AG04450 (cell line): ENCODE data around the gene MRPL12. TPM values are rescaled to one million over a fixed set of nuclear protein-coding genes. Genes with fewer than 3 reads are reported as not detected.

Source experiments
- CTCF ChIA-PET: fragments of 300-600, 350-600 bp; formaldehyde crosslinking; extraction: SDS; loops from one replicate; lab custom pipeline; 2022; ENCODE audit warnings: antibody characterized with exemption, inconsistent platforms; lab: Charles Lee
- POLR2A ChIA-PET: fragments of 350-600 bp; formaldehyde crosslinking; extraction: SDS; loops from one replicate; lab custom pipeline; 2021; ENCODE audit warnings: antibody characterized with exemption, inconsistent platforms; lab: Yijun Ruan, JAX
- DNase-seq: peaks from one replicate; pipeline ENCODE4 v3.0.0-alpha.2; 2011; ENCODE audit warnings: low read depth, low spot score
- H3K27ac ChIP-seq: one replicate; pipeline ENCODE4 v1.5.1; 2012; ENCODE audit warnings: low read depth, low read length, control low read depth
- H3K27me3 ChIP-seq: one replicate; pipeline ENCODE4 v1.6.0; 2012; ENCODE audit warnings: low read length; ENCODE audit not compliant: control insufficient read depth, insufficient read depth
- H3K4me3 ChIP-seq: 2 replicates; pipeline ENCODE4 v1.5.1; 2011; ENCODE audit warnings: mild to moderate bottlenecking, low read depth, low read length, control low read depth
- H3K9me3 ChIP-seq: 2 replicates; pipeline ENCODE4 v1.5.1; 2012; ENCODE audit warnings: low read length; ENCODE audit not compliant: control insufficient read depth, insufficient read depth
- polyA plus RNA-seq: library from polyadenylated mRNA; depleted of rRNA; stranded (reverse); fragments of >200 nt; gene quantifications from 2 replicates; pipeline ENCODE4 v1.2.3, GENCODE V29; 2011
- TF ChIP-seq, protein P1 (sequence below): IDR thresholded peaks from 2 replicates; pipeline ENCODE4 v1.5.1; 2011; ENCODE audit warnings: low read depth, low read length, control low read depth, inconsistent platforms

Gene MRPL12
- polyA plus RNA-seq, 1 experiment = 52.1 TPM

DNA sequence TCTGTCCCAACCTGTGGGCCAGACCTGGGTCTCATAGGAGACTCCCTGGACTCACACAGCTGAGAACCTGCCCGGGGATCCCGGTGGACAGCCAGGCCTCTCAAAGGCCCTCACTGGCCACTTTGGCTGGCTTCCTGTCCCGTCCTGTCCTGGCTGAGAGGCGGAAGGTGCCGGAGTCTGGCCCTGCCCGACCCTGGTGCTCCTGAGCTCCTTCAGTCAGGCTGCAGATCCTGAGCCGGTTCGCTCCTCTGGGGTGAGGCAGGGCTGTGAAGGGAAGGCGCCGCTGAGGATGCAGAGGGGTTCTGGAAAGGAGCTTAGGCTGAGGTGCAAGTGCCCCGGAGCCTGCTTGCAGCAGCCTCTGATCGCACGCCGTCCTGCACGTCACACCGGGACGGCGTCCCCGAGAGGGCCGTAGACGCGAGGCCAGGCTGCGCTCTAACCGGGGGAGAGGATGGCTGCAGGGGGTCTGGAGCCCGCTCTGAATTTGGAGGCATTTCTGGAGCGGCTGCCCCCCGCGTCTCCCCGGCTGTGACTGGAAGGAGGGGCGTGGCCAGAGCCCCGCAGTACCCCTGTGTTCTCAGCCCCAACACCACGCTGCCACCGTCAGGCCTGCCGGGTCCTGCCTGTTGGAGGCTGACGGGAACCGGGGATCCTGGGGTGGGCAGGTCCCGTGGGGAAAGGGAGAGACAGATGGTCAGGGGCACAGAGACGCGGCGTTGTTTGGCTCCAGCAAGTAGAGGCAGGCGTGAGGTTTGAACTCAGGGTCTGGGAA, 15.2 kb upstream of the MRPL12 start:
- ChIA-PET POLR2A (no interaction called here), CTCF (no interaction called here)
- H3K27ac ChIP-seq = no peak overlapping the region
- no peak for DNase-seq
- TF ChIP-seq, protein P1, sequence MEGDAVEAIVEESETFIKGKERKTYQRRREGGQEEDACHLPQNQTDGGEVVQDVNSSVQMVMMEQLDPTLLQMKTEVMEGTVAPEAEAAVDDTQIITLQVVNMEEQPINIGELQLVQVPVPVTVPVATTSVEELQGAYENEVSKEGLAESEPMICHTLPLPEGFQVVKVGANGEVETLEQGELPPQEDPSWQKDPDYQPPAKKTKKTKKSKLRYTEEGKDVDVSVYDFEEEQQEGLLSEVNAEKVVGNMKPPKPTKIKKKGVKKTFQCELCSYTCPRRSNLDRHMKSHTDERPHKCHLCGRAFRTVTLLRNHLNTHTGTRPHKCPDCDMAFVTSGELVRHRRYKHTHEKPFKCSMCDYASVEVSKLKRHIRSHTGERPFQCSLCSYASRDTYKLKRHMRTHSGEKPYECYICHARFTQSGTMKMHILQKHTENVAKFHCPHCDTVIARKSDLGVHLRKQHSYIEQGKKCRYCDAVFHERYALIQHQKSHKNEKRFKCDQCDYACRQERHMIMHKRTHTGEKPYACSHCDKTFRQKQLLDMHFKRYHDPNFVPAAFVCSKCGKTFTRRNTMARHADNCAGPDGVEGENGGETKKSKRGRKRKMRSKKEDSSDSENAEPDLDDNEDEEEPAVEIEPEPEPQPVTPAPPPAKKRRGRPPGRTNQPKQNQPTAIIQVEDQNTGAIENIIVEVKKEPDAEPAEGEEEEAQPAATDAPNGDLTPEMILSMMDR = no peak
- no peaks in the 10 kb centered on the region for H3K27me3 ChIP-seq
- no peak overlapping the region for H3K4me3 ChIP-seq
- no peaks in the 10 kb centered on the region; the same call in 1 of the 2 replicates for H3K9me3 ChIP-seq

DNA sequence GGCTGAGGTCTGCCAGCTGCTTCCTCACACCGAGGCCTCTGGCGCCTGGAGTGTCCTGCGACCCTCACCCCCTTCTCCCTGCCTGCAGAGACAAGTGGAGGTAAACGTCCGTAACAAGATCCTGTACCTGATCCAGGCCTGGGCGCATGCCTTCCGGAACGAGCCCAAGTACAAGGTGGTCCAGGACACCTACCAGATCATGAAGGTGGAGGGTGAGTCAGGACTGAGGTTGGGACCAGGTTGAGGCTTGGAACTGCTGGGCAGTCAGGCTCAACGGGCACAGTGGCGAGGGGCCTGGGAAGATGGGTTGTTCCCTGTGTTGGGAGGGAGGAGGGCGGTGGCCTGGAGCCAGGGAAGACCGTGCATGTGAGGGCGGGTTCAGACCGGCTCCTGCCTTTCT, 14.6 kb upstream of the MRPL12 start:
- ChIA-PET POLR2A (no interaction called here), CTCF (no interaction called here)
- TF ChIP-seq, protein P1 = no peak

DNA sequence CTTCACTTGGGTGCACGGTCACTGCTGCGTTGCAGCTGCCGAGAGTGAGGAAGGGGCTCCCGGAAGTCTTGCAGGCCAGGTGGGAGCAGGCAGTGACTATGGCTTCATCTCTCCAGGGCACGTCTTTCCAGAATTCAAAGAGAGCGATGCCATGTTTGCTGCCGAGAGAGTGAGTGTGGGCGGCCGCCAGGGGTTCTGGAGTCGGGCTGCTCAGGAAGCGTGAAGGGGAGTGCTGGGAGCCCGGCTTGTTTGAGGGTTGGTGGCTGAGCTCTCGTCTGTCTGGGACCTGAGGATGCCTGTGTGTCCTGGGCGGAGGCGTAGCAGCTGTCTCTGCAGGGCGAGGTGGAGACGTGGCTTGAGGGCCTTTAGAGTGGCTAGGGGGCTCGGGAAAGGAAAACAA, 13.1 kb upstream of the MRPL12 start:
- ChIA-PET POLR2A (no interaction called here), CTCF (no interaction called here)
- no peak overlapping the region for H3K27ac ChIP-seq

More for the DNA sequence above, 14.6 kb upstream of the MRPL12 start:
- no peaks in the 10 kb centered on the region for H3K27me3 ChIP-seq
- DNase-seq = no peak
- no peak overlapping the region for H3K4me3 ChIP-seq
- H3K27ac ChIP-seq = no peak overlapping the region
- H3K9me3 ChIP-seq = no peaks in the 10 kb centered on the region; the same call in 1 of the 2 replicates

DNA sequence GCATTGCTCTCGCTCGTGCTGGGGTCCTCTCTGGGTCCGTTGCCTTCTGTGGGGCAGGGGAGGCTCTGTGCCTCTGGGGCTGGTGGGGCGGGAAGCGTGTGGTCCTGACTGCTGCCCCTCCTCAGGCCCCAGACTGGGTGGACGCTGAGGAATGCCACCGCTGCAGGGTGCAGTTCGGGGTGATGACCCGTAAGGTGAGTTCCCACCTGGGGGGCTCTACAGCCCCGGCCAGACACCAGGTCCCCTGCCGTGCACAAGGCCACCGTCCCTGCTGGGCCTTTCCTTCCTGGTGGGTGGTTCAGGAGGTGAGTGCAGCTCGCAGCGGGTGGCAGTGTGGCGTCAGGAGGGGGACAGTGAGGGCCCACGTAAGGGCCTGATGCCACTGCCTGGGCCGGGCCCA, 12.6 kb upstream of the MRPL12 start:
- TF ChIP-seq, protein P1 = no peak
- no peak overlapping the region for H3K4me3 ChIP-seq
- CTCF ChIA-PET = no interaction called here
- H3K27me3 ChIP-seq = no peaks in the 10 kb centered on the region
- DNase-seq = no peak
- POLR2A ChIA-PET = no interaction called here
- H3K9me3 ChIP-seq = no peaks in the 10 kb centered on the region; the same call in 1 of the 2 replicates
- H3K27ac ChIP-seq = no peak overlapping the region

More for the DNA sequence above, 13.1 kb upstream of the MRPL12 start:
- no peaks in the 10 kb centered on the region for H3K27me3 ChIP-seq
- no peaks in the 10 kb centered on the region; the same call in 1 of the 2 replicates for H3K9me3 ChIP-seq
- DNase-seq = no peak
- H3K4me3 ChIP-seq = no peak overlapping the region
- TF ChIP-seq, protein P1 = no peak

DNA sequence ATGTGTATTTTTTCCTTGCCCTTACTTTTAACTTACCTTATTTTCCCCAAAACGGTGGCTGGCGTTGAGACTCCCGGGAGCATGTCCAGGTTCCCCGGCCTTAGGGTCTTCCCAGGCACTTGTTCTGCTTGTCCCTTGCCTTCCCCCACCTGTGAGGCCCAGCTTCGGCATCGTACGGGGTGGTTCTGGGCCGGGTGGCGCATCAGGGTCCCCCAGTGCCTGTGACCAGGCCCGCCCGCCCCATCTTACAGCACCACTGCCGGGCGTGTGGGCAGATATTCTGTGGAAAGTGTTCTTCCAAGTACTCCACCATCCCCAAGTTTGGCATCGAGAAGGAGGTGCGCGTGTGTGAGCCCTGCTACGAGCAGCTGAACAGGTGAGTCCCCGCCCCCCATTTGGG, 12.0 kb upstream of the MRPL12 start:
- CTCF ChIA-PET = no interaction called here
- Histone ChIP-seq H3K27ac (no peak overlapping the region), H3K27me3 (no peaks in the 10 kb centered on the region), H3K9me3 (no peaks in the 10 kb centered on the region; the same call in 1 of the 2 replicates), H3K4me3 (no peak overlapping the region)
- TF ChIP-seq, protein P1 = no peak
- POLR2A ChIA-PET = interaction anchor here (1.0 kb wide), 1 partner anchor 12 kb away, joined by 3 read pairs; the partner anchor contains the start of gene MRPL12
- no peak for DNase-seq
